Measurements from ENCODE around the gene ITPR2.

DNA sequence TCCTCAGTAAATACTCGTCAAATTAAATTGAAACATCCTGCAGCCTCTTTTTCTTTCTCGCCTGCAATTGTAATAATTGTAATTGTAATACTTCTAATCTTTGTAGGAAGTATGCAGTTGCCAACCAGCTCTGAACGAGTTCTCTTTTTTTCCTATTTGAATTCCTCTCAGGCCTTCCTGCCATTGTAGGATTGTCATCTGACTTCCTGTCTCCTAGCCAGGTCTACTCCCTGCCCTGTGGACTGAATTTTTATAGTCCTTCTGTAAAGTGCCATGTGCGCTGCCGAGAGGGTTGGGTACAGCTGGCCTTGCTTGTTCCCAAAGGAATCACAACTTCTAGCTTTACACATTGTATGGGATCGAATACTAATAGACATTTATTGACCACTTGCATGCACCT, 454.3 kb downstream of the ITPR2 start:
- TF ChIP-seq, protein P1, sequence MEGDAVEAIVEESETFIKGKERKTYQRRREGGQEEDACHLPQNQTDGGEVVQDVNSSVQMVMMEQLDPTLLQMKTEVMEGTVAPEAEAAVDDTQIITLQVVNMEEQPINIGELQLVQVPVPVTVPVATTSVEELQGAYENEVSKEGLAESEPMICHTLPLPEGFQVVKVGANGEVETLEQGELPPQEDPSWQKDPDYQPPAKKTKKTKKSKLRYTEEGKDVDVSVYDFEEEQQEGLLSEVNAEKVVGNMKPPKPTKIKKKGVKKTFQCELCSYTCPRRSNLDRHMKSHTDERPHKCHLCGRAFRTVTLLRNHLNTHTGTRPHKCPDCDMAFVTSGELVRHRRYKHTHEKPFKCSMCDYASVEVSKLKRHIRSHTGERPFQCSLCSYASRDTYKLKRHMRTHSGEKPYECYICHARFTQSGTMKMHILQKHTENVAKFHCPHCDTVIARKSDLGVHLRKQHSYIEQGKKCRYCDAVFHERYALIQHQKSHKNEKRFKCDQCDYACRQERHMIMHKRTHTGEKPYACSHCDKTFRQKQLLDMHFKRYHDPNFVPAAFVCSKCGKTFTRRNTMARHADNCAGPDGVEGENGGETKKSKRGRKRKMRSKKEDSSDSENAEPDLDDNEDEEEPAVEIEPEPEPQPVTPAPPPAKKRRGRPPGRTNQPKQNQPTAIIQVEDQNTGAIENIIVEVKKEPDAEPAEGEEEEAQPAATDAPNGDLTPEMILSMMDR (IDR thresholded peaks at IDR 0.05): no peak
- no peak for TF ChIP-seq POLR2A (IDR thresholded peaks at IDR 0.05)

Measured in tibial nerve (tissue), 3 donors.